Right renal pelvis (tissue), 4 donors: ENCODE data around the gene ROBO4. TPM values are rescaled to one million over a fixed set of nuclear protein-coding genes. Genes with fewer than 3 reads are reported as not detected.

Experiments
- DNase-seq, 4 donors: peaks; one replicate each; pipeline ENCODE4 v3.0.0-alpha.2; 2013; ENCODE audit warnings: low read depth in 4 of 4, low spot score in 3 of 4, missing footprints in 1 of 4
- polyA plus RNA-seq, 4 donors: library from polyadenylated mRNA; unstranded; fragments of 120-200 nt; gene quantifications; one replicate each; pipeline ENCODE4 v1.2.1, GENCODE V29; 2013; ENCODE audit not compliant: insufficient read length in 4 of 4

ROBO4 gene
- polyA plus RNA-seq, 4 donors: 18.3 to 23.1 (median 20.7) TPM

DNA sequence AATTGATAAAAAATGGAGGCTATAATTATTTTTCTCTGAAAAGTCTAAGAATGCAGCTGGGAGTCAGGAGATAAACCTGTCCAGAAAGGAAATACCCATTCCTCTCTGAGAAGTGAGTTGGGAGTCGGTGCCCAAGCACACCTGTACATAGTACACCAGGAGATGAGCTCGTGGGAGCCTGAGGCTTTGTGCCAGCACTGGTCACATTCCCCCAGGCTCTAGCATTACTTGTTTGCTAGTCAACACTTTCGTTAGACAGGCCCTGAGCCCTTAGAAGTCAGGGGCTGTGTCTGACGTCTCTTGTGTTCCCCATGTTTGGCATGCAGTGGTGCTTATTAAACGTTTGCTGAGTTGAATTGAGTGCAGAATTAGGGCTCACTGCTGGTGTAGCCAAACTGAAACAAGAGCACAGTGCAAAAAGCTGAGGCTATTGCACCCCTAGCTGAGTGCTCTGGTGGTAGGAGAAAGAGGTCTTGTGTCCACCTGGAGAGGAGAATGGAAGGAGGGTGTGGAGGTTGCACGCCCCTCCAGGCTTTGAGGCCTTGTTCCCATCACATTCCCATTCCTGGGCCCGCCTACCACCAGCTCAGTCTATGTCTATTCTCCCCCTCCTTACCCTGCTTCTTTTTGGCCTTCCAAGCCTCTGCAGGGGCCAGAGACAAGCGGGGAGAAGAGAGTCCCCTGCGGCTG lies 6.8 kb downstream of the ROBO4 start:
- no peak for DNase-seq

DNA sequence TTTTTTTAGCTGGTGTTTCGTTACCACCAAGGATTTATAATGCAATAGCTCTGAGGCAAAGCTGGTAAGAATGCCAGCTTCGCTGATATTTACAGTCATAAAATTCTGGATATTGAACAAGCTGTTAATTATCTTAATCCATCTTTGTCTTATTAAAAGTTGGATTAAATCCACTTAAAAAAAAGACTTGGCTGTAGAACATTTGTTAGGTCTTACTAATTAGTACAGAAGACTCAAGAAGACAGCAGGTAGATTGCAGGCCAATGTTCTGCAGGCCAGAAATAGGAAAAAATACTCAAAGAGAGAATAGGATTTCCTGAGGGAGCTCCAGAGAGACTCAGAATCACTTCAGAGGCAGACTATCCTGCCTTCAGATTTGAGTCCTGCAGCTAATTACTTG lies 7.5 kb downstream of the ROBO4 start:
- no peak for DNase-seq

DNA sequence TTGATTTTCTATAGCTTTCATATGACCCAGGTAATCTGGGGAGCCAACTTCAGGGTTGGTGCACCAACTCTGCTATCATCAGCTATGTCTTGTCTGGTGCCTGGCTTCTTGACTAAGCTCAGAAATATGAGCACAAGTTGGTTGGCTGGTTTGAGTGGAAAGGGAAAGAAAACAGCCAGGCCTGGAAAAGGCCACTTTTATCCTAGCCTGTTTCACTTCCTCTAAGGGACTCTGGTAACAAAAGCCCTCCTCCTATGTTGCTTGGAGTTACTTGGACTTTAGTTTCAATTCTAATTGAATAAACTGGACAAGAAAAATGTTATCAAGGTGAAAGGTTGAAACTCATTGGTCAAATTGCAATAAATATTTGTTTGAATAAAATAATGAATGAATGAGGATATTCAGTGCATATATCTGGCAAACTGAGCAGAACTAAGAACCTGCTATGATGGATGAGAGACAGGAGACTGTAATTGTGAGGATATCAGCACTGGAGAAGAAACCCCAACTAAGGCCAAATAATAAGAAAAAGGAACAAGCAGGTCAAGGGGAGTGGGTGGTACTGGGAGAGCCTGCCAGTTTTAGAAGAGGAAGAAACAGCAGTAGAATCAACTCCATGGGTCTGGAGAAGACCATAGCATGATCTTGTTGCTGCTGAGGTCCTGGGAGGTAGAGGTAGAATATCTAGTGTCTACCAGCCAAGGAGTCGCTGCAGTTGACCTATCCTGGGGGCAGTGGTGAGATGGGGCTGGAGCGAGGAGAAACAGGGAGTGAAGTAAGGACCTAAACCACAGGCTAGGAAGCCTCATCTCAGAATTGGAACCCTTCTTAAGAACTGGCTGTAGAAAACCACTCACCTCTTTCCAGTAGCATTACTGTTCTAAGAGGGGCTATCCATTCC lies 8.2 kb downstream of the ROBO4 start:
- DNase-seq: no peak

DNA sequence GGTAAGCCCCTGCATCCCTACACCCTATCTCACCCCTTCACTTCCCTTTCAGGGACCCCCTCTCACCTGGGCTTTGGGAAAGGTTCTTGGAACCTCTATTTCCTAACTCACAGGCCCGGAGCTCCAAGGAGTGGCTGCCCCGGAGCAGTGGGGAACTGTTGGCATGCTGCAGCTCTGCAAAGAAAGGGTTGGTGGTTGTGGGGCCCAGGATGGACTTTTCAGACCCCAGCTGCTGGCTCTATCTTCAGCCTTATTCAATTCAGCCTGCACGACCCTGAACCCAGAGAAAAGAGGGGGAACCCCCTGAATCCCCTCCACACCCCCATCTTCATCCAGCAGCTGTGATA lies 10.0 kb downstream of the ROBO4 start:
- DNase-seq: no peak

DNA sequence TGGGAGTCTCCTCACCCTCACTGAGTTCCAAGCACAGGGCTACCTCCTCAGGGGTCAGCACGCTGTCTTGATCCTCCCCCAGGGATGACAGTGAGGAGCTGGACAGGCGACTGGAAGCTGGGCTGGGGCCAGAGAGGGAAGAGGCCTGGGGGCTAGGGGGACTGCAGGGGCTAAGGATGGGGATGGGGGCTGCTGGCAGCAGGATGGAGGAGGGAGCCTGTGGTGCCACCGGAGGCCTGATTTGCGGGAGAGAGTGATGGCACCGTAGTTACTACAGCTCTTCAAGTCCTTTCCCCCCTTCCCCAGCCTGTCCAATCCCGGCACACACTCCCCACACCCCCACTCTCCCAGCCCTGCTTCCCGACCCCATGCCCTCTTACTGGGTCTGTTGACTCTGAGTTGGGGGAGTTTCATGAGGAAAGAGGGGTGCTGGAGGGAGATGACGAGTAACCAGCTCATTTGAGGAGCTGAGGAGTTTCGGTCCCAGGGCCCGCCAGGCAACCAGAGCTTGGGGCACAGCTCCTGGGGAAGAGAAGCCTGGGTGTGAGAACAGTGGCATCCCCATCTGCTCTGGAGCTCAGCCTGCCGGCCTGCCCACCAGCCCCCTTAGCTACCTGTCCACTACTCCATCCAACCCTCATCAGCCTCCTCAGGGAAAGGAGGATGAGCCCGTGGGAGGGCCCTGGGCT lies 10.5 kb downstream of the ROBO4 start:
- DNase-seq: no peak

DNA sequence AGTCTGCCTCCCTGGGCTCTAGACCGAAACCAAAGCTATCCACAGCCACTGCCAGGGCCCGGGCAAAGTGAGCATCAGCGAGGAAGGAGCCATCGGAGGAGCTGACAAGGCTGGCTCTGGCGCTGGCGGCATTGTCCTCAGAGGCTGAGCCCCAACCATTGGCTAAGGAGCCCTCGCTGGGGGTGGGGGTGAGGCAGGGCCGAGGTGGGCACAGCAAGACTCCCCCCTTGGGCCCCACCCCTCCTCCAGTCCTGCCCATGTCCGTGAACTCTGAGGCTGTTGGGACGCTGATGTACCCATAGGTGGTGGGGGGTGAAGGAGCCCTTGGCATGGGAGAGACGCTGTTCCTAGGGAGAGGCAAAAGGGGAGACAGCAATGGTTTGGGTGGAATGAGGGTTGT lies 11.2 kb downstream of the ROBO4 start:
- DNase-seq: no peak

DNA sequence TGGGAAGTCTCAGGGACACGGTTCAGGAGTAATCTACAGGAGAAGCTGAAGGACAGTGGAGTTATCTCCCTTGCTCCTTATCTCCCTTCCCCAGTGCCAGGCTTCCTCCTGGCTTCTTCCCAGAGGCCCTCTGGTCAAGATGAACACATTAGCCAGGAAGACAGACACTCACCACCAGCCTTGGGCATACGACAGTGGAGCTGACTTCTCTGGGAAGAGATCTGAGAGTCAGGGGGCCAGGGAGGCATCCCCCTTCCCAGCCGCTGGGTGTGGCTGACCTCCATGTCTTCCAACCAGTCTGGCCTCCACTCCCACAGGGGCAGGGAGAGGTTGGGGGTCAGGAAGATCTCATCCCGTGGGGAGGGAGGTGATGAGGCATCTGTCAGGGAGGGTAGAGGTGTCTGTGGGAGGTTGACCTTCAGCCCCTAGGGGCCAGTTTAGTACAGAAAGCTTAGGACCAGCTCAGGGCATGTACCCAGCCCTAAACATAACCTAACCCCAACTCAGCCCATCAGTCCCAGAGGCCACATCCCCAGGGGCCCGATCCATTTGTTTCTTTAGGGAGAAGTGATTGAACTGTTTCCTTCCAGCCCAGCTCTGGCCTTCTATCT lies 12.7 kb downstream of the ROBO4 start:
- no peak for DNase-seq

DNA sequence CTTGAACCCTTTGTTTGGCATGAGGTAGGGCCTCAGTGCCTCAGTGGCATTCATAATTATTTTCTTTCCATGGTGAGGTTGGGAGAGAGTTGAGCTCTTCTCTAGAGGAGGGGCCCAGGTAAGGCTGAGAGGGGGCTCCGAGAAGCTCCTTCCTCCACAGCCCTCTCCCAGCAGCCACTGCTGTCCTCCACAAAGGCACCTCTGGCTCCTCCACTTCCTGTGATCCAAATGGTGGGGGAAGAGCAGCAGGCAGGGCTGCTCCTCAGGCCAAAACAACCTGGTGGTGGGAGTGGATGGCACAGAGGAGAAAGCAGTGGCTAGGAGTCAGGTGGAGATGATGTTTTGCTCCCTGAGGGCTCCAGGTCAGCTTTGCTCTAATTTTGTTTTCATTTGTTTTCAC lies 13.3 kb downstream of the ROBO4 start:
- no peak for DNase-seq

DNA sequence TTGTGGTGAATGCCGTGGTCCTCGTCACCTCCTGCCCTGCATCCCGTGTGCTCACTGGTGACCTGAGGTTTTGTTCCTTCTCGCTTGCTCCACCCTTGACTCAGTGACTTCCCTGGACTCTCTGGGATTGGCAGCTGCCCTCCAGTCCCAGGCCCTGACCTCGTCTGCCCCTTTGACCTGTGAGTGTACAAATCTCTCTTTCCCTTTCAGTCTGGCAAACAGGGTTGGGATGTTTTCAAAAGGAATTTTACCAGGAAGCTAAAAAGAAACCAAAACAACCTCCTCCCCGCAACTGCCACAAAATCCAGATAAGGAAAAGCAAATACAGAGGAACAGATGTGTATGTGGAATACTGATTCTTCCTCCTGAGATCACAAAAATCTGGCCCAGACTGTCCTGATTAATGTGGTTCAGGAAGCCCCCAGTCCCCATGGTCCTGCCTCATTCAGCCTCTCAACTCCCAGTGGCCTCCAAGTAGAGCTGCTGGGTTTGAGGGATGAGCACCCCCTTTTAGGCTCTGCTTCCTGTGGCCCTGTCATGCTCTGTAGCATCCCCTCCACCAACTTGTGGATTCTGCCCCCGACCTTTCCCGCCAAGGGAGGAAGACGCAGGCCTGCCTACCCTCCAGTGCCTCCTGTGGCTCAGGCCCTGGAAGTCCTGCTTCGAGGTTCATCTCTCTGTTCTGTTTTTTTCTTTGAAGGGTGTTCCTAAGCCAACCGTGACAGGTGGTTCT lies 15.2 kb downstream of the ROBO4 start:
- DNase-seq: no peak

DNA sequence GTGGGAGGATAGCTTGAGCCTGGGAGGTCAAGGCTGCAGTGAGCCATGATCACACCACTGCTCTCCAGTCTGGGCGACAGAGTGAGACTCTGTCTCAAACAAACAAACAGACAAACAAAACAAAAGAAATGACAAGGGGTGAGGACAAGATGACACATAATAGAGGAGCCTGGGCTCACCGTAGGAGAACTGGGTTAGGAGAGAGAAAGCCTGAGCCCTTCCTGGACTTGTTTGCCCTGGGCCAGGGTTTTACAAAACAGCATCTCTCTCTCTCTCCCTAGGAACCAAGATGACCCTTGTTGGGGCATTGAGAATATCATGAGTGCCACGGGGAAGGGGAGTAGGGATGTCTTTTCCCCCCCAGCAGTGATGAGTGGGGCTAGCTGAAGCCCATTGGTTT lies 16.7 kb downstream of the ROBO4 start:
- no peak for DNase-seq

DNA sequence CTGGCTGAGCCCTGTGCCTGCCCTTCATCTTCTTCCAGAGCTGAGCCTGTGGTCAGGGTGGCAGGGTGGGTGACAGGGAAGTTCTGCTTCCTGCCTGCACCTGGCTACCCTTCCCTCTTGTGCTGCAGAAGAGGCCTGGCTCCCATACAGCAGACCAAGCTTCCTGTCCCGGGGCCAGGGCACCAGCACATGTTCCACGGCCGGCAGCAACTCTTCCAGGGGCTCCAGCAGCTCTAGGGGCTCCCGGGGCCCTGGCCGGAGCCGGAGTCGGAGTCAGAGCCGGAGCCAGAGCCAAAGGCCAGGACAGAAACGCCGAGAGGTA lies 17.4 kb downstream of the ROBO4 start:
- no peak for DNase-seq

DNA sequence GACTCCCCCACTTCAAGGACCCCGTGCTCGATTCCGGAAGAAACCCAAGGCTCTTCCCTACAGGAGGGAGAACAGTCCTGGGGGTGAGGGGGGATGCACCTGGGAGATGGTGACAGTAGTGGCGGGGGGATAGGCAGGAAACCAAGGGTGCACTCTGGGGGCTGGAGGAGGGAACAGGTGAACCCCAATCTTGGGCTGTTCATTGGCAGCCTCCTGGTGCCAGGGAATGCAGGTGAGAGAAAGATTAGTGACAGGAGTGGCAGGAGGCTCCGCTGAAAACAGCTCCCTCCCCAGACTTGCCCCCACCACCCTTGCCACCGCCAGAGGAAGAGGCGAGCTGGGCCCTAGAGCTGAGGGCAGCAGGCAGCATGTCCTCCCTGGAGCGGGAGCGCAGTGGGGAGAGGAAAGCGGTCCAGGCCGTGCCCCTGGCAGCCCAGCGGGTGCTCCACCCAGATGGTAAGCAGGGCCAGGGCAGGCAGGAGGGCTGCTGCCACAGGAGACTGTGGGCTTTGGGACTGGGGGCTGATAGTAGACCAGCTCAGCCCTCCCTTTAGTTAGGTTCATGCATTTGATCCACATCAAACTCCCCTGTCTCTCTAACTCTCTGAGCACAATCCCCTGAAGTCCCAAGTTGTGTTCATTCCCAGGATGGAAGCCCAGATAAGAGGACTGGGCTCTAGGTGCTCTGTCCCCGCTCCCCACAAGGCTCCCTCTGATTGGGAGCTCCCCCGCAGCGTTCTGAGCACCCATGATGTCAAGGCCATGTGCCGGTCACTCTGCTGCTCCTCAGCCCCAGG lies 18.0 kb downstream of the ROBO4 start:
- no peak for DNase-seq

DNA sequence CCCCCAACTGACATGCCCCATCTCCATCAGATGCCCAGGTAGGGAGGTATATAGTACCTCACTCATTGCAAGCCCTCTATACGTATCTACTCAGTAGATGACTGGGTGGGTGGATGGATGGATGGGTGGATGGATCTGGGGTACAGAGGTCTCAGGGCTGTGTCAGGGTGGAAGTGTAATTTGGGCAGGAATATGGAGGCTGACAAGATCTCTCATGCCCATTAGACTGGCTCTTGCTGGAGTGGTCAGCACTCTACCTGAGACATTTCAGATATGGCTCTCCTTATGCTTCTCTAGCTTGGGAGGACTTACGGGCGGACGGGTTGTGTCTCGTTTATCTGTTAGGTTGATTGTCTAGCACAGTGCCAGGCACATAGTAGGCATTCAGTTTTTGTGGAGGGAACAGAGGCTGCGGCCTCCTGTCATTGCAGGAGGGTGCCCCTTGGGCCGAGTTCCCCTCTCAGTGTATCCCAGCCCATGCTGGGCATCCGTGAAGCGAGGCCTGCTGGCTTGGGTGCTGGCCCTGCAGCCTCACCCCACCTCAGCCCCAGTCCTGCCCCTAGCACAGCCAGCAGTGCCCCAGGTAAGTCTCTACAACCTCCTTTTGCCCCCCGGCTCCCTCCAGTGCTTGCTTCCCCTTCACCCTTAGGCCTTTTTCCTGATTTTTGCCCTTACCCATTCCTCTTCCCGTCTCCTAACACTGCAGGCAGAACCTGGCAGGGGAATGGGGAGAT lies 18.7 kb downstream of the ROBO4 start:
- DNase-seq: no peak

DNA sequence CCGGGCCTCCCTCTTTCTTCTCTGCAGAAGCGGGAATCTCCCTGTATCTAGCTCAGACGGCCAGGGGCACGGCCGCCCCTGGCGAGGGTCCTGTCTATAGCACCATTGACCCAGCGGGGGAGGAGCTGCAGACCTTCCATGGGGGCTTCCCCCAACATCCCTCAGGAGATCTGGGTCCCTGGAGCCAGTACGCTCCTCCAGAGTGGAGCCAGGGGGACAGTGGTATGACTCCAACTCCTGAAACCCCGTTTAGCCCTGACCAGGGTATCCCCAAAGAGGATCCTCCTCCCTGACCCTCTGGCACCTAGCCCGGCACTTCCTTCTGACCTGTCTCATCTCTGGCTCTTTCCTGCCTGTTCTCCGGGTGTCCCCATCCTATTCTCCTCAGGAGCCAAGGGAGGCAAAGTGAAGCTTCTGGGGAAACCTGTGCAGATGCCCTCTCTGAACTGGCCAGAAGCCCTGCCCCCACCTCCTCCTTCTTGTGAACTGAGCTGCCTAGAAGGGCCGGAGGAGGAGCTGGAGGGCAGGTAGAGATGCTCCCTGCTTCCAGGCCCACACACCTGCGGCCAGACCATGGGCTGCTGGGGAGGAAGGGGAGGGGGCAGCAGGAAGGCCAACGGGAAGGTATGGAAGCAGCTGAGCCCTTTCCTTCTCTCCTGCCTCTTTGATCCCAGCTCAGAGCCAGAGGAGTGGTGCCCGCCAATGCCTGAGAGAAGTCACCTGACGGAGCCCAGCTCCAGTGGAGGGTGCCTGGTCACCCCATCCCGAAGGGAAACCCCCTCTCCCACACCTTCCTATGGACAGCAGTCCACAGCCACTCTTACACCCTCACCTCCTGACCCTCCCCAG lies 19.5 kb downstream of the ROBO4 start:
- DNase-seq: no peak

DNA sequence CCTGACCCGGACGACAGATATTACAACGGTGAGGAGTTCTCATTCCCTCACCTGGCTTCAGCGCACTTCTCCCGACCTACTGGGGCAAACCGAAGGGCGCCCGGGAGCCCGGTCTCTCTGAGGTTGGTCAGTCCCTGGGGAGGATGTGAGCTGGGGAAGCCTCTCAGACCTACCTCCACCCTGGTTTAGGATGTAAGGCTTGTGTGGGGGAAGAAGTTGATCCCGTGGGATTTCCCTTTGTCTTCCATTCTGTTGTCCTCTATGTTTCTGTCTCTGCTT lies 20.1 kb downstream of the ROBO4 start:
- DNase-seq: no peak

DNA sequence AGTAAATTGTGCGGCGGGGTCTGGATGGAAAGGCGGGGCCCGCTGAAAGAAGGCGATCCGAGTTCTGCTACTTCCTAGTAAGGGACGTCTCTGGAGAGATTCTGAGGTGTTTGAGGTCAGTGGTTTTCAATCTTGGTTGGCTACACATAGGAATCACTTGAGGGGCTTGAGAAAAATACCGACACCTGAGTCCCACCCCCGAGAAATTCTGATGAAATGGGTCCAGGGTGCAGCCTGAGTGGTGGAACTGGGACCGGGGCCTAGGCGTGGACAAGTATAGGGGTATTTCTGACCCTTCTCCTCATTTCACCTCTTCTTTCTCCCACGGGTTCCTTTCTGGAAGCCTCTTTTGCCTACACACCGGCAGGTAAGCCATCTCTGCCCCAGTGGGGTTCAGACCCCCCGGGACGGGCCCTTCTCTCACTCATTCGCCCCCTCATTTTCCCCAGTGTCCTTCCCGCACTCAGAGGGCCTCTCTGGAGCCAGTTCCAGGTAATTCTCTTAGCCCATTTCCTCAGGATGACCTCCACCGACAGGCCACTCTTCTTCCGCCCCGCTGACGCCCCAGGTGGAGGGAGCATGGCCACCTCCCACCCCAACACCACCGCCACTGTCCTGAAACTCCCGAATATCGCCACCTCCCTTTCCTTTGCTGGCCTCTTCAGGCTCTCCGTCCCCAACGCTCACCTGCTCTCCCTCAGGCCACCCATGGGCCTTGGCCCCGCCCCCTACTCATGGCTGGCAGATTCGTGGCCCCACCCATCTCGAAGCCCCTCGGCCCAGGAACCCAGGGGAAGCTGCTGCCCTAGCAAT lies 20.6 kb downstream of the ROBO4 start:
- no peak for DNase-seq

DNA sequence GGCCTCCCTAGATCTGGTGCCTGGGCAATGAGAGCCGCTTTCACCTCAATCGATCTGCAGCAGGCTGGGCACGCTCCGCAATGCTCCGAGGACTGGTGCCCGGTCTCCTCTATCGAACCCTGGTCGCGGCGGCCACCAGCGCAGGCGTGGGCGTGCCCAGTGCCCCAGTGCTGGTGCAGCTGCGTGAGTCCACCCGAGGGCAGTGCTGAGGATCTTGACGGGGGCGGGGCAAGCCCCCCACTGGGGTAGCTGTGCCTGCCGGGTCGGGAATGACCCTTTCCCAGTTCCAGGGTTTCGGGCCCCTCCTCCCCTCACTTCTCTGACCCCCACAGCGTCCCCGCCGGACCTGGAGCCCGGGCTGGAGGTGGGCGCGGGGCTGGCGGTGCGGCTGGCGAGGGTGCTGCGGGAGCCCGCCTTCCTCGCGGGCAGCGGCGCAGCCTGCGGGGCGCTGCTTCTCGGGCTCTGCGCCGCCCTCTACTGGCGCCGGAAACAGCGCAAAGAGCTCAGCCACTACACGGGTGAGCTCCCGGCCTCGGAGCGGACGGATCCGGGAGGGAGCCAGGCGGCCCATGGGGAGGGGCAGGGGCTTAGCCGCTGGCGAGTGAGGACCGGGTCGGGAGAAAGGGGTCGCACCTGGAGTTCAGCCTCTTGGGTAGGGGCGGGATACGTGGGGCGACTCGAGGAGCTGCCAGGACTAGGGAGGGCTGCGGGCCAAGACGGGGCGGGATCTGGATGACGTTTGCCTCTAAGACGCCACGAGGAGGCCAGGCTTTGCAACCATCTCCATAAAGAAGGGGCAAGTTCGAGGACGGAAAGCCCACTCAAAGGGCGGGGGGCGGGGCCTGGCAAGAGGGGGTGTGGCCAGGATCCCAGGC lies 21.5 kb downstream of the ROBO4 start:
- DNase-seq: peak; percentile 82 to 90 (median 87)
